ENCODE results near the gene DCAF17. TPM values are rescaled to one million over a fixed set of nuclear protein-coding genes. Genes with fewer than 3 reads are reported as not detected.

The DCAF17 gene
- total and polyA plus RNA-seq, 2 of the 13 experiments (the other 11 are each of a cell fraction or from before 2014, with no cell fraction given) = 13.7 to 30.0 TPM

DNA sequence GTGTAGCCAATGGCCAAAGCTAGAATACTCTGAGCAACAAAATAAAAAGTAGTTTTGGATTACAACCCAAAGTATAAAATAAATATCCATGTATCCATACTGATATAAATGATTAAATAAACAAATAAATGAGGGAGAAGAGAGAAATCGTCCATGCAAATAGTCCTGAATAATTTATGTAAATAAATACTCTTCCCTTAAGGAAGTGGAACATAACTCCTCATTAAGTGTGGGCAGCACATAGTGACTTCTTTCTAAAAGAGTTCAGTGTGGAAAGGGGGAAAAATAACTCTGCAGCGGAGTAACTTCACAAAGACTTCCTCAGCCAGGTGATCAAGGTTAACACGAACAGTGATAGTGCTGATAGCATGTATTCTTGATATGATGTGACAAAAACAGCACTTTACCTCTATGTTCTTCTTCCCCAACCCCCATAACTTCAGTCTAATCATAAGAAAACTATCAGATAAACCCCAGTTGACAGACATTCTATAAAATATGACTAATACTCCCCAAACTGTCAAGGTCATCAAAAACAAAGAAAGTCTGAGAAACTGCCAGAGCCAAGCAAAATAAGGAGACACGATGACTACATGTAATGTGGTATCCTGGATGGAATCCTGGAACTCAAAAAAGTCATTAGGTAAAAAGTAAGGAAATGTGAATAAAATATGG lies 31.0 kb upstream of the DCAF17 start:
- H3K27ac ChIP-seq (ENCODE audit: extremely low read length, insufficient read depth, low read length) = no peak overlapping the region
- H2AFZ ChIP-seq (ENCODE audit: low read length) = no peak overlapping the region
- no peaks in the 10 kb centered on the region for H4K20me1 ChIP-seq (ENCODE audit: insufficient read depth, low read length)
- H3K27me3 ChIP-seq (ENCODE audit: control insufficient read depth in 1 of 2, insufficient read depth in 2 of 2, low read length in 2 of 2) = no peaks in the 10 kb centered on the region
- in situ Hi-C loops (cut with HindIII; ENCODE audit: extremely low pct_ligation_motif_present, low pct_unique_long_range_greater_than_20kb) = no loop called here
- H3K9me3 ChIP-seq (ENCODE audit: low read length) = peaks cover 6% of the 10 kb centered on the region; the same call in 1 of the 2 replicates
- ChIA-PET CTCF (ENCODE audit: low intra/inter-chr PET ratio, low total read pairs) (no interaction called here), POLR2A (no interaction called here)
- WGBS (ENCODE audit: low lambda C conversion rate) = 94% methylated on average over 4 of the region's 4 CpGs
- FAIRE-seq (no peak), DNase-seq (ENCODE audit: low spot score) (peak; percentile 6), ATAC-seq (no peak)
- BruUV-seq (replicated peaks) = no TSS peak
- peaks cover 0 to 2% of the 10 kb centered on the region in 2 experiments; a peak in 1 of 5 replicates for H3K36me3 ChIP-seq (replicated peaks in 1 of 2; ENCODE audit: control insufficient read depth in 1 of 2, insufficient read depth in 2 of 2, low read length in 2 of 2)
- intact Hi-C loops (cut with micrococcal nuclease; ENCODE audit: unreplicated experiment) = no loop called here
- H3K4me2 ChIP-seq (ENCODE audit: low read depth, low read length) = no peak overlapping the region
- peaks cover 46% of the 10 kb centered on the region for H3K79me2 ChIP-seq (ENCODE audit: insufficient read depth, low read length)
- TF ChIP-seq MAFK (conservative IDR thresholded peaks at IDR 0.05 in 1 of 2, IDR thresholded peaks at IDR 0.05 in 1 of 2; ENCODE audit: low read length in 2 of 2) (peak; percentile 73 to 83), MAFF (IDR thresholded peaks at IDR 0.05; ENCODE audit: low read depth, low read length) (peak; percentile 73)
- TF ChIP-seq, protein P1, sequence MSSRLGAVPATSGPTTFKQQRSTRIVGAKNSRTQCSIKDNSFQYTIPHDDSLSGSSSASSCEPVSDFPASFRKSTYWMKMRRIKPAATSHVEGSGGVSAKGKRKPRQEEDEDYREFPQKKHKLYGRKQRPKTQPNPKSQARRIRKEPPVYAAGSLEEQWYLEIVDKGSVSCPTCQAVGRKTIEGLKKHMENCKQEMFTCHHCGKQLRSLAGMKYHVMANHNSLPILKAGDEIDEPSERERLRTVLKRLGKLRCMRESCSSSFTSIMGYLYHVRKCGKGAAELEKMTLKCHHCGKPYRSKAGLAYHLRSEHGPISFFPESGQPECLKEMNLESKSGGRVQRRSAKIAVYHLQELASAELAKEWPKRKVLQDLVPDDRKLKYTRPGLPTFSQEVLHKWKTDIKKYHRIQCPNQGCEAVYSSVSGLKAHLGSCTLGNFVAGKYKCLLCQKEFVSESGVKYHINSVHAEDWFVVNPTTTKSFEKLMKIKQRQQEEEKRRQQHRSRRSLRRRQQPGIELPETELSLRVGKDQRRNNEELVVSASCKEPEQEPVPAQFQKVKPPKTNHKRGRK (CRISPR knock-in tag; IDR thresholded peaks at IDR 0.05) = no peak
- H3K4me1 ChIP-seq (ENCODE audit: insufficient read depth, low read length) = no peaks in the 10 kb centered on the region
- H3K9ac ChIP-seq (ENCODE audit: insufficient read depth, low read depth, low read length) = no peak overlapping the region
- no peak overlapping the region for H3K4me3 ChIP-seq (replicated peaks in 1 of 3; ENCODE audit: insufficient read depth in 1 of 3, low read depth in 2 of 3, low read length in 3 of 3)

DNA sequence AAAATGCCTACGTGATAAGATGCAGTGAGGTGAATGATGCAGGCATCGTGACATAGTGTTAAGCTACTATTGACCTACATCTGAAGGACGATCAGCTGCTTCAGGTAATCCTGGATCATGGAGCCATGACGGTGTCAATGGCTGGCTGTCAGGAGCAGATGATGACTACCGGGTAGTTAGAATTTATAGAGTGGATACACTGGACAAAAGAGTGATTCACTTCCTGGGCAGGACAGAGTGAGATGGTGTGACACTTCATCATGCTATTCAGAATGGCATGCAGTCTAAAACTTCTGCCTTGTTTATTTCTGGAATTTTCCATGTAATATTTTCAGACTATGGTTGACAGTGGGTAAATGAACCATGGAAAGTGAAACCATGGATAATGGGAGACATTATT lies 29.8 kb upstream of the DCAF17 start:
- no peaks in the 10 kb centered on the region for H3K27me3 ChIP-seq (ENCODE audit: control insufficient read depth in 1 of 2, insufficient read depth in 2 of 2, low read length in 2 of 2)
- H4K20me1 ChIP-seq (ENCODE audit: insufficient read depth, low read length) = no peaks in the 10 kb centered on the region
- FAIRE-seq (no peak), DNase-seq (ENCODE audit: low spot score) (peak; percentile 46), ATAC-seq (no peak)
- H3K27ac ChIP-seq (ENCODE audit: extremely low read length, insufficient read depth, low read length) = no peak overlapping the region
- peaks cover 0 to 2% of the 10 kb centered on the region in 2 experiments; a peak in 1 of 5 replicates for H3K36me3 ChIP-seq (replicated peaks in 1 of 2; ENCODE audit: control insufficient read depth in 1 of 2, insufficient read depth in 2 of 2, low read length in 2 of 2)
- no peak overlapping the region for H2AFZ ChIP-seq (ENCODE audit: low read length)
- H3K4me3 ChIP-seq (replicated peaks in 1 of 3; ENCODE audit: insufficient read depth in 1 of 3, low read depth in 2 of 3, low read length in 3 of 3) = no peak overlapping the region
- TF ChIP-seq NFIB (CRISPR knock-in tag; IDR thresholded peaks at IDR 0.05; ENCODE audit: borderline replicate concordance) = no peak
- TF ChIP-seq ZNF607 (CRISPR knock-in tag; IDR thresholded peaks at IDR 0.05; ENCODE audit: borderline replicate concordance) = no peak
- peak; percentile 57 for TF ChIP-seq FOSL2 (CRISPR knock-in tag; IDR thresholded peaks at IDR 0.05)
- TF ChIP-seq, protein P2, sequence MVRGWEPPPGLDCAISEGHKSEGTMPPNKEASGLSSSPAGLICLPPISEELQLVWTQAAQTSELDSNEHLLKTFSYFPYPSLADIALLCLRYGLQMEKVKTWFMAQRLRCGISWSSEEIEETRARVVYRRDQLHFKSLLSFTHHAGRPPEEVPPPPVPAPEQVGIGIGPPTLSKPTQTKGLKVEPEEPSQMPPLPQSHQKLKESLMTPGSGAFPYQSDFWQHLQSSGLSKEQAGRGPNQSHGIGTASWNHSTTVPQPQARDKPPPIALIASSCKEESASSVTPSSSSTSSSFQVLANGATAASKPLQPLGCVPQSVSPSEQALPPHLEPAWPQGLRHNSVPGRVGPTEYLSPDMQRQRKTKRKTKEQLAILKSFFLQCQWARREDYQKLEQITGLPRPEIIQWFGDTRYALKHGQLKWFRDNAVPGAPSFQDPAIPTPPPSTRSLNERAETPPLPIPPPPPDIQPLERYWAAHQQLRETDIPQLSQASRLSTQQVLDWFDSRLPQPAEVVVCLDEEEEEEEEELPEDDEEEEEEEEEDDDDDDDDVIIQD (CRISPR knock-in tag; IDR thresholded peaks at IDR 0.05; ENCODE audit: low read depth) = peak; percentile 56; the same call in 1 of the 2 replicates
- 97% methylated on average over 5 of the region's 5 CpGs for WGBS (ENCODE audit: low lambda C conversion rate)
- in situ Hi-C loops (cut with HindIII; ENCODE audit: extremely low pct_ligation_motif_present, low pct_unique_long_range_greater_than_20kb) (no loop called here), intact Hi-C loops (cut with micrococcal nuclease; ENCODE audit: unreplicated experiment) (no loop called here)
- POLR2A ChIA-PET = no interaction called here
- no TSS peak for BruUV-seq (replicated peaks)
- peaks cover 6% of the 10 kb centered on the region; the same call in 1 of the 2 replicates for H3K9me3 ChIP-seq (ENCODE audit: low read length)
- H3K9ac ChIP-seq (ENCODE audit: insufficient read depth, low read depth, low read length) = no peak overlapping the region
- peaks cover 44% of the 10 kb centered on the region for H3K79me2 ChIP-seq (ENCODE audit: insufficient read depth, low read length)
- no peak overlapping the region for H3K4me2 ChIP-seq (ENCODE audit: low read depth, low read length)
- CTCF ChIA-PET (ENCODE audit: low intra/inter-chr PET ratio, low total read pairs) = no interaction called here
- H3K4me1 ChIP-seq (ENCODE audit: insufficient read depth, low read length) = no peaks in the 10 kb centered on the region
